HG03571 (cell line): ENCODE results near the gene LCN1.

Experiments
- ATAC-seq: cut with Tn5 transposase; IDR thresholded peaks from one replicate; pipeline ENCODE4 v1.9.1; 2021; ENCODE audit not compliant: unreplicated experiment

The LCN1 gene

DNA sequence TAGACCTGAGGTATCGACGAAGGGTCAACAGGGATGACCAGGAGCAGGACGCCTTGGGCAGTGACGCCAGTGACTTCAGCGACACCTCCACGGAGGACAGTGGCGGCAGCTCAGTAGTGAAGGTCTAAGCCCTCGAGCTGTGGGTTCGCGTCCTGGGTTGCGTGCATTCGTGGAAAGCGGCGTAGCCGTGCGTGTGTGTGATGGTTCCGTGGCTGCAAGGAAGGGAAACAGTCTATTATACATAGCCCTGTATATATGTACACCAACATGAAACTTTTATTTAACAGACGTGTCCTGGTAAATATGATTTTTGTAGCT is 33.3 kb upstream of the LCN1 start:
- no peak for ATAC-seq

DNA sequence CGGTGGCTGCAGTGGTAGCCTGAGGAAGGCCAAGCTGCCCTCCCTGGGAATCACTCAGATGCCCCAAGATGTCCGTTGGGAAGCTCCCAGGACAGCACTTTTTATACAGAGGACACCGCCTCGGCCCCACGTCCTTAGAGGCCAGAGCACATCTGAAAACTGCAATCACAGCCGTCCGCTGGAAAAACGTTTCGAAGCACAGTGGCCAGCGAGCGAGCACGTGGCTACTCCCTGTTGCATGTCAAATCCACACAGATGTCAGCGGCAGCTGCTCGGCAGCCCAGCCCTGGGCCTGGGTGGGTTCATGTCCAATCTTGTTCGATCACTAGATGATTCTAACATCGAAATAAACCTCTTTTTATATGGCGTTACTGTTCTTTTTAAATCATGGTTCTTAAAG is 32.7 kb upstream of the LCN1 start:
- ATAC-seq: no peak

DNA sequence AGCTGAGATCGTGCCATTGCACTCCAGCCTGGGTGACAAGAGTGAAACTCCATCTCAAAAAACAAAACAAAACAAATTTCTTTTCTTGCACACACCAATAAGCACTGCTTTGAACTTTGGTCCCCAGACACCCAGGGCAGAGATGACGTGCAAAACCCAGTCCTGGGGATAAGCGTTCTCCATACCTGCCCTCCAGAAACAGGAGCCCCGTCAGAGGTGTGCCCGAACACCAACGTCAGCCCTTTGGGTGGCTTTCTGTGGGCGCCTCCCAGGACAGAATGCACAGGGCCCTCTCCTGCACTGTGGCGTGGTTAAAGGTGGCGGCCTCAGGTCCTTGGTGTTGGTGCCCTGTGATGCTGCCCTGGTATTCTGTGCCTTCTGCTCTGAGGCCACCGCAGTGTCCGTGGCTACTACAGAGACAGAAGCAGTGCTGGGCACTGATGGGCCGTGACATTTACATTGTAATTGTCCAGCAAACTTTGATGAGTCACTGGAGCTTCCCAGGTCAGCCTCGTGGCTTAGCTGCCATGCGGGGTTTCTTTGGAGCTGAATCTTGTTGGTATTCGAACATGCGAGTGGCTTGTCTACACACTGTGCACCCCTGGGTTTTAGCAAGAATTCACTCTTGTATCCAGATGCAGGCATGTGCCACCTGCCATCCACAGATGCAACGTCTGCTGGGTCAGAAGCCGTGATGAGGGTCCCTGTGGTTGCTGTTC is 31.9 kb upstream of the LCN1 start:
- no peak for ATAC-seq

DNA sequence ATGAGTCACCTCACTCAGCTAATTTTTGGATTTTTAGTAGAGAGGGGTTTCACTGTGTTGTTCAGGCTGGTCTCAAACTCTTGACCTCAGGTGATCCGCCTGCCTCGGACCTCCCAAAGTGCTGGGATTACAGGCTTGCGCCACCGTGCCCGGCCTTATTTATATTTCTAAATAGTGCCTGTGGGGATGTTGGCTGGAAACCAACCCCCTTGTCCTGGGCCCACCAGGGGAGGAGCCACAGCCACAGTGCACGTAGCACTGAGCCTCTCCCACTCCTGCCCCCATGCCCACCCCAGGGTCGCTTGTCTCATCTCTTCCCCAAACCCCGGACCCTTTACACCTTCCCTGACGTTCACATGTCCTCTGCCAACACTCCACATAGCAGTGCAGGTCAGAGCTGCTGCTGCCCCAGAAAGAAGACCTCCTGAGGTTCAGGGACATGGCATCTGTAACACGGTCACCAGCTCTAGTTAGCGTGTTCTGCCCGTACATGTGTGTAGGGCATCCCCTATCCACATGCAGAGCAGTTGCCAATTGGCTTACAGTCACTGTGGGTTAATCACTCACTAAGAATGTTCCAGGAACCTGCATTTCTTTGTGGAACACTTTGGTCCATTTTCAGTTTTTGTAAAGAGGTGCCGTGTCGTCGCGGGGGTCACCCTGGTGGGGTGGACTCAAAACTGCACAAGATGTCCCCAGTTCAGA is 30.9 kb upstream of the LCN1 start:
- no peak for ATAC-seq

DNA sequence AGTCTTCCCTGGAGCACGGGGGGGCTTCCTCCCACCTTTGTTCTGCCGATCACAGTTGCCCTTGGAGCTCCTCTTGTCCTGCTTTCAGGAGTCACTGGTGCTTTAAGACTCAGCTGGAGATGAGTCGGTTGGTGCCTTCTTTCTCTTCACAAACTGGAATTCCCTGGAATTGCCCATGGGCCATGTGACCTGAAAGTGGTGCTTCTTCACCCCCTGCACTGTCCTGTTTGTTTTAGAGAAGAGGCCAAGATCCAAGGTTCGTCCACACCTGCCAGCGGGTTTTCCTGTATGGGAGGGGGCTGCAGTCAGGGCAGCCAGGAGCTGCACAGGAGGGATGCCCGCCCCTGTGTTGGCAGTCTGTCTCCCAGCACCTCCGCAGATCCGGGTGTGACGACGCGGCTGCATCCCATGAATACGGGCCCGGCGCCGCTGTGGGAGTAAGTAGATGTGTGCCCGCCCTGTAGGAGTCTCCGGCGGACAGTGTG is 30.2 kb upstream of the LCN1 start:
- ATAC-seq: no peak

DNA sequence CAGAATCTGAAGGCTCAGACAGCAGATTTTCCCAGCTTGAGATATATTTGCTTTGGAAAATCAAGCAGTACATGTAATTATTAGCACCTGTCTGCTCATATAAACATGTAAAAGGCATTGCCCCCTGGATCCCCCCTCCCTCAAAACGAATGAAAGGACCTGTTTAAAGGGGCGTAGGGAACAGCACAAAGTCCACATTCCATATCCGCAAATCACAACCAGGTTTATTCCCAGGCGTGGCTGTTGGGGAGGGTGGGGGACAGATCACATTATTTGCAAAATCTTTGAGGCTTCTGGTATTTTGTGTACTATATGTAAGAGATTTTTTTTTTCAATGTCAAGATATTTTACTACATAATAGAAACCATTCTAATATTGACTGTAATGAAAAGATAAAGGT is 29.5 kb upstream of the LCN1 start:
- ATAC-seq: no peak

DNA sequence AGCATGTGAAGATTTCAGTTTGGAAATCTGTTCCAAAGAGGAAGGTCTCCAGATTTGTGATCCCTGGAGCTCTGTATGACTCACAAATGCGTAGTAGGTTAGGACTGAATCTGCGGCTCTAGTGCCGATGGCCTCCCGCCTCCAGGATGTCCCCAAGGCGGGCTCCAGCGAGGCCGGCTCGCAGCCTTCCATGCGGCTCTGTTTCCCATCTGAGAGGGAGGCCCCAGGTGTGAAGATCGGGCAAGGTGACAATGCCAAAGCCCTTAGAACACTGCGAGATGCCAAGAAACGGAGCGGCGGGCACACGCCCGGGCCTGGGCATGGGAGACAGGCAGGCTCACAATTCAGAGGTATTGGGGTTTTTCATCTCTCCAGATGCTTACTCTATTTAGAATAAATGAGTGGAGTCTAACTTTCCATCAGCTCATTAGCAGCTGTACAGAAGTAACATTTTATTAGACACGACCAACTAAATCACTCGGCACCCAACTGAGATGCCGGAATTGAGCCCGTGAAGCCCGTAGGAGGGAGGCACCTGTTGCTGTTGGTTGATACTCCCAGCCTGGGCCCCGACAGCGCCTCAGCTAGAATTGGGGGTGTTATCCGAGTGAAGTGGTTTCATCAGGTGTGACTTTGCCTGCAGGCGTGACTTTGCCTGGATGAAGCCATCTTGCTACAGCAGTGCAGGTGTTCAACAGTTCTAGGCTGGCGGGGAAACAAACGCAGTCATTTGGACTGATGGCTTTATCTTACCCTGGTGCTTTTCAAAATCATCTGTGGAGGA is 28.2 kb upstream of the LCN1 start:
- ATAC-seq: no peak

DNA sequence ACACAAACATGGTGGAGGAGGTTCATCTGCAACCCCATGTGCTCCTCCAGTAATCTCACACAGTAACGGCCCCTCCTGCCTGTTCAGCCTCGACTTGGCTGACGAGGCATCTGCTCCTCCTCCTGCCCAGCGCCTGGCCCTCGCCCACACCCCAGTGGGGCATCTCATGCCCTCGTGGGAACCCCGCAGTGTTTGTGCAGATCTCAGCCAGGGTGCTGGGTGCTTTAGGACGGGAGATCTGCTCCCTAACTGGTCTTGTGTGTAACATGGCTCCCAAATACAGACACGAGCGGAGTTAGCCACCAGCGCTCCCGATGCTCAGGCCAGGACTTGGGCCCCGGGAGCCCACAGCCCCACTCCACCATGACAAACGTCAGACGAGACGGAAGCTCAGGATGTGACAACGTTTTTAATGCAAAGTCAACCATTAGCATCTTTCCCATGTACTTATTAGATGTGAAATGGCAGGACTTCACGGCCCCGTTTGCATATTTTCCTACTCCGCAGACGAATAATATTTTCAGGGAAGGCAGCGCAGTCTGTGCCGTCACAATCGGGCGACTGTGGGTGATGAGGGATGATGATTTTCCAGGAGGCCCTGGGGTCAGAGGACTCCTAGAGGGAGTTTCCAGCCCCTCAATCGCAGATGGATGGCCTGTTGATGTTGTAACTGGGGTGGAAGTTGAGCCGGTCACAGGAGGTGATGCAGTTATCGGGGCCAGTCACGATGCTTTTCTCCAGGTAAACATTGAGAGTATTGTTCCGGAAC is 26.3 kb upstream of the LCN1 start:
- ATAC-seq: no peak

DNA sequence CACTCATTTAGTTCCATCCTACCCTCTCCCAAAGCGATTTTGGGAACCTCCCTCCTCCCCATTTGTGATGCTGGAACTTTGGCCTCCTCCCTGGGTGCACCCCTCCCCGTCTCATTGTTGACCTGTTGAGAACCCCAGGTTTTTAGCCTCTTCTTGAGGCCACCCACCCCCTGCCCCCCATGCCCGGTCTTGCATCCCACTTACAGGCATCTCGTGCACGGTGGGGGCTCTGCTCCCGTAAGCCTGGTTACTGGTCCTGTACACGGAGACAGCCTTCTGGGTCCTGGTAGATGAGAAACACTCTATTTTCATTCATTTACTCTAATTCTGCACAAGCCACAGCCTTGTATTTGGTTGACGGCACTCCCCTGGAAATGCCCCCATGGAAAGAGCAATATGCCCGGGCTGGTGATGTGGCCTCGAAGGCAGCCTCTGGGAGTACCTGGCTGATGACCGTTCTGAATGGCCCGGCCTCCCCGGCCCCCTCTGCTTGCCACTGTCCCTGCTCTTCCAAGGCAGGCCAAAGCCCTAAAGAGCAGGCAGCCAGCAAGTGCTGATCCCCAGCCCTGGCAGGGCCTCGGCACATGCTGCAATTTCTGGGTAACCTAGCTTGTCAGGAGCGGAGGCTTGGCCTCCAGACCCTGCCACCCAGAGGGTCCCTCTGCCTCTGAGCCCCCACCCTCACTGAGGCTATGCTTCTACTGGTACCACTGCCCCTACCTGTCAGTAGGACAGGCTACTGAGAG is 22.7 kb upstream of the LCN1 start:
- no peak for ATAC-seq

DNA sequence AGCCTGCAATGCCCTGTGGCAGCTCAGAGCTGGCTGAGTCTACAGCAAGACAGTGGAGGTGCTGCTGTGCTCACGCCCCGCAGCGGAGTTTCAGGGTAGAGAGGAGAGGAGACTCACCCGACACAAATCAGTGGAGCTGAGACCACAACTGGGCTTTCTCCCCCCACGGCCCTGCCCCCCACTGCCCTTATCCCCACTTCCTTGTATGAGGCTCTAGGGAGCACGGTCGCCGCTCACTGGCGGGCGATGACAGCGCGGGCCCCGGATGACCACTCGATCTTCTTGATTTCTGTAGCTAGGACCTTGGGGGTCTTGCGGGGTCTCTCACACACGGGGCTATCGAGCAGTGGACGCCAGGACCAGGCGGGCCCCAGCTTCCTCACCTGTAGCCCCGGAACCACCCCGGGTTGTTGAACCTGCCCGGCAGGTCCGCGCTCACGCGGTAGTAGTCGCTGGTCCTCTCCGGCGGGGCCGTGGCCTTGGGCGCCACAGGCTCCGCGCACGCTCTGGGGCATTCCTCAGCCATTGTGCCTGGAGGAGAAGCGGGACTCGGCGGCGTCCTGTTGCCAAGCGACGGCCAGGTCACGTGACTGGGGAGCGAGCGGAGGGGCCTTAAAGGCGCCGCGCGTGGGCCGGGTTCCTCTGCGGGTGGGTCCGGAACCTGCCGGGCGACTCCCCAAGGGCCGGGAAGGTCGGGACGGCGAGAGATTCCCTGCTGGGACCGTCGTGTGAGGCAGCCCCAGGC is 21.7 kb upstream of the LCN1 start:
- ATAC-seq: no peak

DNA sequence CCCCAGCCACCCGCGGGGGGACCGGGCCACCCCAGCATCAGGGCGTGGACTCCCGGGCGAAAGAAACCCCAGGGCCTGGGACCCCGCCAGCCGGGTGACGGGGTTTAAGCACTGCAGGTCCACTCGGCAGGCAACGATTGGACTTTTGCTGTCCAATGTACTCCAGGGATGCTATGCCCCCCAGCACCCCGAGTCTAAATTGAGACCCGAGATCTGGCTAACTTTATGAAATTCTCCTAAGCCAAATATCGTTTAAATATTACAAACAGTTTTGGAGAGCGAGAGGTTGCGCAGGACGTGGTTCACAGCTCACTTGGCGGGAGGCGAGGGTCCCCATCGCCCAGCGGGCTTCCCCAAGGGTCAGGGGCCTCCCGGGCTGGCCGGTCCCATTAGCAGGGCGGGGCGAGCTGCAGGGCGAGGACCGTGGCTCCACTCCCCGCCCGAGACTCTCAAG is 21.1 kb upstream of the LCN1 start:
- no peak for ATAC-seq

DNA sequence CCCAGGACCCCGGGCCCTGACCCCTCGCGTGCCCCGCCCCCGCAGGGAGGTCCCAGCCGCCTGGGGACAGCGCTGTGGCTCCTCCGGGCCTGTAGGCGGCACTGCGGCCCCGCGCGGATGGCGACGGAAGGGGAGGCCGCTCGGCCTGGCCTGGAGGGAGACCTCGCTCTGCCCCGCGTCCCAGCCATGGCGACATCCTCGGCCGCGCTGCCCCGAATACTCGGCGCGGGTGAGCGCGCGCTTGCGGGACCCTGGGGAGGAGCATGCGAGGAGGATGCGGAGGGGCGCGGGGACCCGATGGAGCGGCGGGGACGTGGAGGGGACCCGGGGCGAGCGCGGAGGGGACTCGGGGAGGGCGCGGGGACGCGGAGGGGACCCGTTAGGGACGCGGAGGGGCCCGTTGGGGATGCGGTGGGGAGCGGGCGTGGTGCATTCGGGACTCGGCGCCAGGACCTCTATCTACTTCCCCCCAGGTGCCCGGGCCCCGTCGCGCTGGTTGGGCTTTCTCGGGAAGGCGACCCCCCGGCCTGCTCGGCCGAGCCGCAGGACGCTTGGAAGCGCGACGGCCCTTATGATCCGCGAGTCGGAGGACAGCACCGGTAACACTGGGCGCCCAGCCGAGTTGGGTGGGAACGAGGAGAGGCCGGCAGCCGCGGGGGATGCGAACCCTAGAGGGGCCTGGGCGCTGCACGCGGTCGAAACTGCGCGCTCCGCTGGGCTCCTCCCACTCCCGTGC is 20.5 kb upstream of the LCN1 start, which contains the start of gene MRPS2:
TSS of gene MRPS2 (plus strand) at position 158 of the 736 bp plus-strand sequence. CDS start at position 187, 29 bp downstream.
- ATAC-seq: peak; percentile 86

DNA sequence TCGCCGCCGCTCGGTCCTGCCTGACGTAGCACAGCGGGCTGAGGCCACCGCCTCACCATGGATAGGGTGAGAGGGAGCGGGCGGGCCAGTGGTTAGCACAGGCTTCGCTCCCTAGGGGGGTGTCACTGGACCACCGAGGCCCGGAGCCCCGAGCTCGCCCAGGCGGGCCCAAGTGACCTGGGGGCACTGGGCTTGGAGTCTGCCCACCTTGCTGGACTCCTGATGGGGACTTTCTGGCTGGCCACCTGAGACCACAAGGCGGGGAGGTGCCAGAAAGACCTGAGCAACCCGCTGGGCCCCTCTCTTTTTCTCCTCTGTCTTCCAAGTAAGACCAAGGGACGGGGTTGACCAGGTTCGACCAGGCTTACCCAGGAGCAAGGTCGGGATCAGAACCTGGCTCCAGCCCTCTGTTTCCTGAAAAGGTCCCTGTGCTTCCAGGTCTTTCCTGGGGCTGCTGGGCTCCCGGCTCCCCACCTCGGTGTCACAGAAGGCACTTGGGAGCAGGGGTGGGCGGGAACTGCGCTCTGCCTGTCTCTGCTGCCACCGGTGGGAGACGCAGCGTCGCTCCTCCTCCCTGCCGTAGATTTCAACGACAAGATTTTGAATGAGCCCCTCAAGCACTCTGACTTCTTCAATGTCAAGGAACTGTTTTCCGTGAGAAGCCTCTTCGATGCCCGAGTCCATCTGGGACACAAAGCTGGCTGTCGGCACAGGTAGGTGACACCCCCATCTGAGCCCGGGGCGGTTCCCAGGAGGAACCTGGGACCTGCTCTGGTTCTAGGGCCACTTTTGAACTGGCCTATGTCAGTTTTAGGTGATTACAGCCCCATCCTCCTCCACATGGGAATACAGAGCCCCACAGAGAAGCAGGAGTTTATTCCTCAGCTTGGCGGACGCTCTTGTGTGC is 19.7 kb upstream of the LCN1 start:
- ATAC-seq: no peak

DNA sequence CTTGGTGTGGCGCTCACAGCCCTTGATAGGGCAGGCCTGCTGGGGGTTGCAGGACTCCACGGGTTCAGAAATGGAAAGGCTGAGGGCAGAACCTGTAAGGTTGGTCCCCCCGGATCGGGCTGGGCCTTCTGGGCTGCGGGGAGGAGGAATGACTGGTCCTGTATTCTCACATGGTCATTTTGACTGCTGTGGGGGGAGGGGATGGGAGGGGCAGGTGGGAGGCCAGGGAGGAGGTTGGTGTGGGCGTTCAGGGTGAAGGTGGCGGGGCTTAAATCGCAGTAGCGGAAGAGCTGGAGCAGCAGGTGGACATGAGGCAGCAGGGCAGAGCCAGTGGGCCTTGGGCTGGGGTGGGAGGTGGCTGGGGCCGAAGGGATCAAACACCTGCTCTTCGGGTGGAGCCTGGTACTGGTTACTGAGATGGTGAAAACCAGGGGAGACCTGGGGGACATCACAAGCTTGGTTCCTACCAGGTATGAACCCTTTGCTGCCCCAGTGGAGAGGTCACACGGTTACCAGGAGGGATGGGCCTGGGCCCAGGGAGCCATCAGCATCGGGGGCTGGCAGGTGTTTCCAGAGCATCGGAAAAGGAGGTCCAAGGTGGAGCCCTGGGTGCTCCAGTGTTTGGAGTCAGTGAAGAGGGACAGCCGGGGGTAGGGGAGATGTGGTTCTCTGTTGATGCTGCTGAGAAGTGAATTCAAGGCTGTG is 18.9 kb upstream of the LCN1 start:
- ATAC-seq: no peak

DNA sequence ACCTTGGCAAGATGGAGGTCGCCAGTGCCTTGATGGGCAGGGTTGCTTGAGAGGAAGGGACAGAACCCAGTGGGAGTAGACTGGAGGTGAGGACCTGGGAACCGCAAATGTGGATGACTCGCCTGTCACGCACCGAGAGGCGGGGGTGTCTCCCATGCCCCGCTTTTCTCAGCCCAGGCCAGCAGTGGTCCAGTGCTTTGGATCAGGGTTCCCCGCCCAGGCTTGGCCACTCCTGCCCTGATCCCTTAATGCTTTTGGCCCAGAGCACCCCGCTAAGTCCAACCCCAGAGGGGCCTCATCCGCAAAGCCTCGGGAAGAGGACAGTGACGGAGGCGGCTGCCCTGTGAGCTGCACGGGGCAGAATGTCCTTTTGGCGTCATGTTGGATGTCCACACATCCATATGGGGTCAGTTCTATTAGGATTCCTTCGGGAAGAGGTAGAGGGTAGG is 18.3 kb upstream of the LCN1 start:
- ATAC-seq: no peak

DNA sequence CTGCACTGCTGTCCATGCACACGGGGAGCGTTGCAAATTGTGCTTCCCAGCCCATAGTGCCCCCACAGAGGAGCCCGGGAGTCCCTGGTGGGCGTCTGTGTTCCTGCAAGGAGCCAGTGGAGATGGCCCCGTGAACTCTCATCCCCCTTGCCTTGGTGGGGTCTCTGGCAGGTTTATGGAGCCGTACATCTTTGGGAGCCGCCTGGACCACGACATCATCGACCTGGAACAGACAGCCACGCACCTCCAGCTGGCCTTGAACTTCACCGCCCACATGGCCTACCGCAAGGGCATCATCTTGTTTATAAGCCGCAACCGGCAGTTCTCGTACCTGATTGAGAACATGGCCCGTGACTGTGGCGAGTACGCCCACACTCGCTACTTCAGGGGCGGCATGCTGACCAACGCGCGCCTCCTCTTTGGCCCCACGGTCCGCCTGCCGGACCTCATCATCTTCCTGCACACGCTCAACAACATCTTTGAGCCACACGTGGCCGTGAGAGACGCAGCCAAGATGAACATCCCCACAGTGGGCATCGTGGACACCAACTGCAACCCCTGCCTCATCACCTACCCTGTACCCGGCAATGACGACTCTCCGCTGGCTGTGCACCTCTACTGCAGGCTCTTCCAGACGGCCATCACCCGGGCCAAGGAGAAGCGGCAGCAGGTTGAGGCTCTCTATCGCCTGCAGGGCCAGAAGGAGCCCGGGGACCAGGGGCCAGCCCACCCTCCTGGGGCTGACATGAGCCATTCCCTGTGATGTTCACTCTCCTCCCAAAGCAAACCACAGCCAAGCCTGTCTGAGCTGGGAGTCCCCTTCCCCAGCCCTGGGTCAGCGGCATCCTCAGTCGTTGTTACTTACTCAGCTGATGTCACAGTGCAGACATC is 17.6 kb upstream of the LCN1 start:
- no peak for ATAC-seq
